NCI-H460 (cell line): Measurements from ENCODE around the gene ZNF423. TPM values are rescaled to one million over a fixed set of nuclear protein-coding genes. Genes with fewer than 3 reads are reported as not detected.

Experiments
- DNase-seq: peaks from one replicate; pipeline ENCODE4 v3.0.0-alpha.2; 2016; ENCODE audit warnings: low read depth; ENCODE audit errors: extremely low read depth
- total RNA-seq: library from RNA; depleted of rRNA; stranded (reverse); fragments of >200 nt; shearing (Covaris generic); gene quantifications from 2 replicates; pipeline ENCODE4 v1.2.3, GENCODE V29; 2014

The ZNF423 gene
- total RNA-seq, 1 experiment from 2014 or later, result not detected

DNA sequence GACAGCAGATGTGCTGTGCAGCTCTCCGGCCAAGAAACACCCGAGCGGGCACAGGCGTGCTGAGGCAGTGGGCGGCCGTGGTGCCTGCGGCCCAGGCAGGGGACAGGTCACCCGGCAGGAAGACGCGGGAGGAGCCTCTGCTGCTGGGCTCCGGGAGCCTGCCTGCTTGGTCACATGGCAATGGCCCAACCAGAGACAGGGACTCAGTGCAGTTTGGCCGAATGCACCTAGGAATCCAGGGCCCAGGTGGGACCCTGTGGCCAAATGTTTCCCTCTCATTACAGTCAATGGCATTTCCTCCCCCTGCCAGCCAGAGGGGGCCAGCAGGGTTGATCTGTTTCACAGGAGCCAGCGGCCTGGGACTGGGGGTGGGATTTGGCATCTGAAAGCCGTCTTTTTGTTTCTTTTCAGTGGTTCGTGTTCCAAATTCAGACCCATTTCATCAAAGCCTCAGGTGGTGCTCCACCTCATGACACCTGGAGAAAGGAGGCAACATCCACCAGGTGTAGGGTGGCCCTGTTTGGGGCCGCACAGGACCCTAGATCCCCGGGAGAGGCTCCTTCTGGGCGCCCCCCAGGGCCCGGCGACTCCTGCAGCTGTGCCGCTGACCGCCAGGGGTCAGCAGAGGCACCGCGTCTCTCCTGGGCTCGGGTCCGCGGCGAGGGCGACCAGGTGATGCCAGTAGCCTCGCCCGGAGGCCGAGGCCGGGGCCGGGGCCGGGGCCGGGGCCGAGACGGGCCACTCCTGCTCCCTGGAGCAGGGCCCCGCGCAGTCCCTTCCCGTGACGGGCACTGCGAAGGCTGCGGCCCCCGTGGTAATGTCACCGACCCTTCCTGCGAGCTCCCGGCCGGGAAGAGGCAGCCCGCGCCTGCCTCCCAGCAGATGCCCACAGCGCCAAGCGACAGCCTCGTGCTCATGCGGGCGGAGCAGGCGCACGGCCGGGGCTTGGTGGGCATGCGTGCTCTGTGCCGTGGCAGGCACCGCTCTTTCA, 363.8 kb downstream of the ZNF423 start:
- peak; percentile 8 for DNase-seq

DNA sequence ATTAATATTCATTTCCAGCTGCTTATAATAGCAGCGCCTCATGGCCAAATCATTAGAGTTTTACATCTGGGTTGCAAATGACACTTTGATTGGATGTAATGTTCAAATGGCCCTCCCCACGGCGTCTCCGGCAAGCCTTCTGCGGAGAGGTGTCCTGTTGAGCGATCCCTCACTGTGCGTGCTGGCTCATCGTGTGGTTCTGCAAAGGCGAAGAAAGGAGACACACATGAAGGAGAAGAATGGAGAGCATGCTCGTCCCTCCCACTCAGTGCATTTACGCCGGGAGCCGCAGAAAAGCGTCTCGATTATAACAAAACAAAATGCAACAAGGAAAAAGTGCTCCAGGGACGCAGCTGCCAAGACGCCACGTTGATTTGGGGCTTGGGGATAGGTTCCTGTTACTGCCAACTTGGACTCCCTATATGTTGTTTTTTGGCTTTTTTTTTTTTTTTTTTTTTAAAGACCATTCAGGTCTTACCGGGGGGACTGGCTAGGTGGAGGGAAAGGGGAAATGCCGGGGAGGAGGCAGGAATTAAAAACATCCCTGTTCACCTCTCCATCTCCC, 364.7 kb downstream of the ZNF423 start:
- no peak for DNase-seq

DNA sequence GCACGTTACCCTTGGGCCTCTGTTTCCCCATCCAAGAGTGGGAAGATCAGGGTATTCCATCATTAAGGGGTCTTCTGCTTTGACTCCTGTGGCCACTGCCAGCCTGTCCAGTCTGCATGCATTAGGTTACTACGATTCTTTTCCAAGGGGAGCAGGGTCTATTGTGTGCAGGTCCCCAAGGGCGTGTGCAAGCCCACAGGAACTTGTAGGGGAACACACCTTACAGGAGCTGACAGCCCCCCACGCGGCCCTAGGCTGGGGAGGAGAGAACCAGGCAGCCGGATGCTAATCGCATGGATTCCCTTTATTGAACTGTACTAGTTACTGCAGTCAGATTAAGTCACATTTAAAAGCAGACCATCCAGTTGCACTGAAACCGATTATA, 365.6 kb downstream of the ZNF423 start:
- no peak for DNase-seq

DNA sequence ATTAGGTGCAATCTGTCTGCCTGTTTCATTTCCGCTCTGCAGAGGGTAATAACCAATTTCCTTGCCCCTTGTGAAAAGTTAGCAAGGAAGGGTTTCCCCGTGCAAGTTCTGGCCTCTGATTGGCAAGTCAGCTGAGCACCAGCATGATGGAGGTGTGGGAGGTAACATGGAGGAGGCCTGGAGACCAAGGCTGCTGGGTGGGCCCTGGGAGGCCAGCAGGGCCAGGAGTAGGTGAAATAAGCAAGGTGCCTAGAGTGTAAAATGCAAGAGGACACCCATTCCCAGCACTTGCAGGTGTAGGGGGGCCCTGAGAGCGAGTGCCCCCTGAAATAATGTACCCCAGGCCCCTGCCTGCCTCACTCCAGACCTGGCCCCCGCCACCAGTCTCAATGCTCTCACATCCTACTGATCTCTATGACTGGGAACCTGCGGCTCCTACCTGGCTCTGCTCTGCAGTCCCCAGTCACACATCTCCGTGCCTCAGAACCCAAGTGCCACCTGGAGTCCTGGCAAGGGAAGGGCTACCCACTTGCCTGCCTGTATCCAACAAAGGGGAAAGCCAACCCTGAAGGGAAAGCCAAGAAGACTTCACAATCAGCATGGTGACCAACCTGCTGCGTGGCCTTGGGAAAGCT, 366.1 kb downstream of the ZNF423 start:
- no peak for DNase-seq

DNA sequence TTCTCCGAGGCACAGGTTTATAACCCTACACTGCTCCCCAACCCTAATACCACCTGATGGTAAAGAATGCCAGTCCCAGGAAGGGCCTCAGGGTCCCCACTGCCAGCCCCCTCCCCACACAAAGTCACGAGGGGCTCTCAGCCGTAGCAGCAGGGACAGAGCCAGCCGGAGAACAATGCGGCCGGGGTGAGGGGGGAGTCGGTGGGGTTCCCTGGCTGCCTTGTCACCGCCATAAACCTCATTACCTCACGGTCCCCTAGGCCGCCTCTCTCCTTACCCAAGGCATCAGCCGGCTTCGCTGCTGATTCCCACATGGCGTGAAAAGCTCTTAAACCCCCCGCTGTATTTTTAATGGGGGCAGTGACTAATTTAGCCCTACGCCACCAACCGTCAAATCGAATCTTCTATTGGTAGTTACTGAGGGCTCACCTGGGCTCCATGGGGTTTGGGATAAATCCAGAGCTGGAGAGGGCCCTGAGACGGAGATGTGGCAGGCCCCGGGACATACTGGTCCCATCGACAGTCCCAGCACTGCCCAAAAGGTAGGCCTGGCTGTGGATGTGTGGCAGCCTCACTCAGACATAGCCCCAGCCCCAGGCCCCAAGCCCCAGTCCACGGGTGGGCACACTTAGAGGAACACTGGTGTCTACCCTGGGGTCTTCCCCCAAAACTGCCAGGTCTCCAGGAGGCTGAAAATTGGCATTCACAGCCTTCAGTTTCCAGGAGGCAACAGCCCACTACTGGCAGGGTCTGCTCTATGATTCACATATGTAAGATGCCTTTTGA, 367.0 kb downstream of the ZNF423 start:
- no peak for DNase-seq

DNA sequence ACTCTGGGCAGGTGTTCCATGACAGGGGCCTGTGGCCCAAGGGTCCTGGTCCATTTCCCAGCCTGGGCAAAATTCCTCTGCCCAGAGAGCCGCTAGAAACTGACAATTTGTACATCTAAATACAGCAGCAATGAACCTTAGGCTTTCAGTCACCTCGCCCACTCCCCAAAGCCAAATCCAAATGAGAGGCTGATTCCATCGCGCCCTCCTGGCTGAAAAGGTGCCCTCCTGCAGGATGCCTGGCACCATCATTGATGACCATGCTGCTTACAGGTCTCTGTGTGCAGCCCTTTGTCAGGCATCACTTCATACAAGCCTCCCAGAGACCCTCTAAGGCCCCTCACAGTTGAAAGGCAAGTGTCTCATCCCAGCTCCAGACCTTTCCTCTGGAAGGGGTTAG, 367.6 kb downstream of the ZNF423 start:
- no peak for DNase-seq

DNA sequence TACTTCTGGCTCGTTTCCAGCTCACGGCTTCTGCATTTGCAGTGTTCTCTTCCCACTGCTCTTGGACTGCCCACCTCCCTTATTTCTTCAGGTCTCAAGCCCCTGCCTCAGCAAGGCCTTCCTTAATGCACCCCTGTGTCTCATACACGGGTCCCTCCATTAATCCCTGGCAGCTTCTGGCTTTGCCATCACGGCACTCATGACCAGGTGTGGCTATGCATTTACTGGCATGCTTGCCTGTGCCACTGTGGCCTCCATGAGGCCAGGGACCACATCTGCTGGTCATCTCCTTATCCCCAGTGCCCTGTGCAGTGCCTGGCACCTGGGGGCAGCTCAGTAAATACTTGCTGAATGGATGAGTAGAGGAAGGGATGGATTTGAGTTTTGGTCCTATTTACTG, 368.2 kb downstream of the ZNF423 start:
- DNase-seq, result no peak

DNA sequence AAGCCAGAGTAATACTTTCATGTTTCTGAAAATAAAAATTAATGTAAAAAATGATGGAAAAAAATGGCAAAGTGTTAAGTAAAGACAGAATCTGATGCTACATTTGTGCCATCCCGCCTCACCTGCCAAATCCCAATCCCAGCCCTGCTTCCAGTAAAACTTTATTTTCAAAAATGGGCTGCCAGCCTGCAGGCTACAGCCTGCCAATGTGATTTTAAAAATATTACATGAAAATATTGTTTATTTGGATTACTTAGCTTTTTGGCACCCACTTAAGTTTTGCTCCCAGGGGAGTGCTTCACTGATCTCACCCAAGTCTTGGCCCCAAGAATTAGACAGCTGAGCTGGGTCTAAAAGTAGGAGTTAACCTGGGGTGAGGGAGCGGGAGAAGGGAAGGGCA, 369.5 kb downstream of the ZNF423 start:
- no peak for DNase-seq

DNA sequence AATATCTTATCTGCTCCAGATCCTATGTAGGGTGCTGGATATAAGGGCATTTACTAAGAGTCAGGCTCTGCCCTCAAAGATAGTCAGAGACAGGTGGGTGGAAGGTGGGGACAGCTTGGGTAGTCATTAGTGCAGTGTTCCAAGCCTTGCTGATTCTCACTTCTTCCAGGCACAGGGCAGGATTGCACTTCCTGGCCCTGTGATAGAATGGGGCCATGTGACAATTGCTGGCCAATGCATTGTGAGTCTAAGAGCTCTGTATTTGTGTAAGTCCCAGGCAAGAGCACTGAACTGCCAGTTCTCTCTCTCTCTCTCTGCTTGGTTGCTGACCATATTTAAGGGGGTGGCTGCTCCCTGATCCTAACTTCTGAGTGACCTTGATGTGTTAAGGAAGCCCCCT, 370.2 kb downstream of the ZNF423 start:
- DNase-seq, result no peak

DNA sequence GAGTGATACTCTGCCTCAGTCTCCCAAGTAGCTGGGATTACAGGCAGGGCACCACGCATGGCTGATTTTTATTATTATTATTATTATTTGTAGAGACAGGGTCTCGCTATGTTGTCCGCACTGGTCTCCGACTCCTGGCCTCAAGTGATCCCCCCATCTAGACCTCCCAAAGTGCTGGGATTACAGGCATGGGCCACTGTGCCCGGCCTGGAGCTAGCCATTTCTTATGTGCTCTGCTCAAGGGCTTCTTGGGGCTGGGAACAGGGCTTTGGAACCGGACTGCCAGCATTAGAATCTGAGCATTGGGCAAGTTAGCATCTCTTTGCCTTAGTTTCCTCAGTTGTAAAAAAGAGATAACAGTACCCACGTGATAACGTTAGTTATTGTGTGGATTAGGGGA, 371.0 kb downstream of the ZNF423 start:
- DNase-seq, result no peak

DNA sequence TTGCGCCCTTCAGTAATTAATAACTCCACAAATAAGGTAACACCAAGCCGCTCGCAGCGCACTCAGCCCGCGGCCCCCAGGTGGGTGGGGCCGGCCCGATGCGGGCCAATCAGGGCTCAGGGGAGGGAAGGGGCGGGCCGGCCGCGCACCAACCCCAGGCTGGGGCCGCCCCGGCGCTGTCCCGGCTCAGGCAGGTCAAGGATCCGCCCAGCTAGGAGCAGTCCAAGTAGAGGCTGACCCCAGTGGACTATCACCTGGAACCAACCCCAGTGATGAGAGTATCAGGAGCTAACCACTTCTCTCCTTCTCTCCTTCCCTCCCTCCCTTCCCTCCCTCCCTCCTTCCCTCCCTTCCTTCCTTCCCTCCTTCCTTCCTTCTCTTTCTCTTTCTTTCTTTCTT, 371.5 kb downstream of the ZNF423 start:
- no peak for DNase-seq

DNA sequence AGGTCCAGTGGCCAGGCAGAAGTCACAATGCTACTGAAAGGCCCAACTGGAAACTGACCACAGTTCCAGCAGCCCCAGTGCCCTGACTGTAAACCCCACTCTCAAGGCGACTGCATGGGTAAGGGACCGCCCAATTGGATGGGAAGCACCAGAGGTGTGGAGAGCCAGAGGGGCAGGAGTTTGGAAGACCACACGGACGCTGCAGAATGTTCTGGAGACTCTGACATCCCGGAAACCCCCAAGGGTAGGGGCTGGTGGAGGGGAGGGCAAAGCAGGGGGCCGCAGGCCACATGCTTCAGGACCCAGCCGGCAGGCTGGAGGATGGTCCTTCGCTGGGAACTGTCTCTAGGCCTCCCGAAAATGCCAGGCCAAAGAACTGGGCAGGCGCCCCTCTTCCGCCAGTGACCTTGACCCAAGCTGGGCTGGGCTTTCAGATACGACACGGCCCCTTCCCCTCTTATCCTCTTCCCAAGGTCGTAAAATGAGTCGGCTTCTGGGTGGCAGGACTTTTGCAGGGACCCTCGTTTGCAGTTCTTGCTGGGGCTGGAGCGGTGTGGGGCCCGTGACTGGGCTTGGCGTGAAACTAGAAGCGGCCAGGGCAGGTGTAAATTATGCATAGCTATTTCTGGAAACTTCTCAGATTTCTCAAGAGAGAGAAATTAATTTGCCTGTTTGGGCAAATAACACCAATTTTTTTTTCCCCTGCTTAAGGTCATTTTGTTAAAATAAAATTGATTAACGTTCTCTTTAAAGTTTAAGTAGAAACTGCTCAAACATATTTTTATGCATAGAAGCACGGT, 372.1 kb downstream of the ZNF423 start:
- DNase-seq, result no peak

DNA sequence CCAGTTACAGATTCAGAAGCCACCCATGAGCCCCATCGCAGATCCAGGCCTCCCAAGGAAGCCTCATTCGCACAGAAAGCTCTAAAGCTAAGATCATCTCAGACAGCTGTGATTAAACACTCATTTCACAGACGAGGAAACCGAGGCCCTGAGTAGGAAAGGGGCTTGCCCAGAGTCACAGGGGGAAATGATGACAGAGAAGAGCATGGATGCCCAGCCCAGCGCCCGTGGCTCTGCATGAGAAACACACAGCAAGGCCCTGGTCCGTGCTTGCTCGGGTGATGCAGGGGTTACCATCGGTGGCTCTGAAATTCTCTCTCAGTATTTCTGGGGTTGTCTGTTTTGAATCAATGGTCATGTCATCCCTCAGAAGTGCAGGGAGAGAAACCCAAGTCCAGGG, 372.7 kb downstream of the ZNF423 start:
- DNase-seq, result no peak

DNA sequence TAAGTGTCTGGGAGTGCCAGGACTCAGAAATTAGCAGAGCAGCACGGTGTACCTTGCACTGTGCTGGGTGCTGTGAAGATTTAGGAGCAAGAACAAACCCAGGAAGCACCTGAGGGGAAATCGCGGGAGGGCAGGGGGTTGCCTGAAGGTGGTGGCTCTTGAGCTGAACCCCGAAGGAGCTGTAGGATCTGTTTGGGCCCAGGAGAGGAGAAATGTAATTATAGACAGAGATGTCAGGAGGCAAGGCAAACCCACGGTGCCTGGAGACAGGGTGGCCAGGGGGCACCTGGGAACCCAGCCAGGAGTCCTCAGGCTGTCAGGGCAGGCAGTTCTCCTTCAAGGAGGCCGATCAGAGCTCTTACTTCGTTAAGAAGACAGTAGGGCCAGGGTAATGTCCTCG, 373.2 kb downstream of the ZNF423 start:
- DNase-seq, result no peak

DNA sequence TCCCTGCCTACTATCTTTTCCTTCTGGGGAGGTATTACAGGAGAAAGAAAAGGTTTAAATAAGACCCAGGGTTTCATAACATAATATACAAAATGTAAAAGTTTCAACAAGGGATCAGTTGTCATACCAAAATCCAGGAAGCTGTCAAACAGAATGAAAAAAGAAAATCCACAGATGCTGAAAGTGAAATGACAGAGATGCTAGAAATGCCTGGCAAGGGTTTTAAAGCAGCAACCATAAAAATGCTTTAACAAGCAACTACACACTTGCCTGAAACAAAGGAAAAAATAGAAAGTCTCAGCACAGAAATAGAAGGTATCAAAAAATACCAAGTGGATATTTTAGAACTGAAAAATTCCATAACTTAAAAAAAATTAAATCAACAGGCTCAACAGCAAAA, 377.3 kb downstream of the ZNF423 start:
- DNase-seq, result no peak

DNA sequence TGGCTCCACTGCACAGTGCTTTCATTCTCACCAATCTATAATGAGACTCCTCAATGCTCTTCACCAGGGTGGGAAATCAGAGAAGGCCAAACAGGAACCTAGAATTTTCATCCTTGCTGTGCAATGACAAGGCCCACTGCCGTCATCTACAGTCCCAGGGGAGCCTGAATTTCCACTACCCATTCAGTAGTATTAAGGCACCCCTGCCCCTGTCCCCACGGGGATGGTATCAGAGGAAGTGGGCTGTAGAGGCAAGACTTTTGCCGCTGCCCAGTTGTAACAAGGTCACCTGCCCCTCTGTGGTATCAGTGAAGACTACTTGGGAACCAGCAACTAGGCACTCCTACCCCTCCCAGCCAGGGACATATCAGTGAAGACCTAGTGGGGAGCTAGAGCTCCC, 377.8 kb downstream of the ZNF423 start:
- DNase-seq, result no peak

DNA sequence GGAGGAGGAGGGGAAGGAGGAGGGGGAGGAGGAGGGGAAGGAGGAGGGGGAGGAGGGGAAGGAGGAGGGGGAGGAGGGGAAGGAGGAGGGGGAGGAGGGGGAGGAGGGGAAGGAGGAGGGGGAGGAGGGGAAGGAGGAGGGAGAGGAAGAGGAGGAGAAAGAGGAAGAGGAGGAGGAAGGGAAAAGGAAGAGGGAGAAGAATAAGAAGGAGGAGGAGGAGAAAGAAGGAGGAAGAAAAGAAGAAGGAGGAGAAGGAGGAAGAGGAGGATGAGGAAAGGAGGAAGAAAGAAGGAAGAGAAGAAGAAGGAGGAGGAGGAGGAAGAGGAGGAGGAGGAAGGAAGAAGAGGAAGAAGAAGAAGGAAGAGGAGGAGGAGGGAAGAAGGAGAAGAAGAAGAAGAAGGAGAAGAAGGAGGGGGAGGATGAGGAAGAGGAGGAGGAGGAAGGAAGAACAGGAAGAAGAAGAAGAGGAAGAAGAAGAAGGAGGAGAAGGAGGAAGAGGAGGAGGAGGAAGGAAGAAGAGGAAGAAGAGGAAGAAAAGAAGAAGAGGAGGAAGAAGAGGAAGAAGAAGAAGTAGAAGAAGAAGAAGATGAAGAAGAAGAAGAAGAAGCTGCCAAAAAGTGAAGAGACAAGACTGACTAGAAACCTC, 378.5 kb downstream of the ZNF423 start:
- DNase-seq, result no peak

DNA sequence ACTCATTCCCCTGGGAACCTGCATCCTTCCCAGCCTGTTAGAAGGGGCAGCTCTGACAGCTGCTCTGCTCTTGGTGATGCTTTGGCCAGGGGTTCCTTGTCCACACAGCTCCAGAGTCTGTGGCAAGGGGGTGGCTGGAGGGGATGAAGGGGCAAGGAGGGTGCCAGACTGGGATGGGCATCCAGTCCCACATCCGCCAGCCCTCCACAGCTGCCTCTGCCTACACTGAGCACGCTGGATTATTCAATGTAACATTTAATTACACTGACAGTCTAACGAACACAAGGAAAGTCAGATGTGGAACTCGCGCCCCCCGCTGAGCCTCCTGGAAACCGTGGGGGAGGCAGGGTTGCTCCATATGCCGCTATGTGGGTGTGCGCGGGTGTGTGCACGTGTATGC, 381.2 kb downstream of the ZNF423 start:
- DNase-seq, result no peak

DNA sequence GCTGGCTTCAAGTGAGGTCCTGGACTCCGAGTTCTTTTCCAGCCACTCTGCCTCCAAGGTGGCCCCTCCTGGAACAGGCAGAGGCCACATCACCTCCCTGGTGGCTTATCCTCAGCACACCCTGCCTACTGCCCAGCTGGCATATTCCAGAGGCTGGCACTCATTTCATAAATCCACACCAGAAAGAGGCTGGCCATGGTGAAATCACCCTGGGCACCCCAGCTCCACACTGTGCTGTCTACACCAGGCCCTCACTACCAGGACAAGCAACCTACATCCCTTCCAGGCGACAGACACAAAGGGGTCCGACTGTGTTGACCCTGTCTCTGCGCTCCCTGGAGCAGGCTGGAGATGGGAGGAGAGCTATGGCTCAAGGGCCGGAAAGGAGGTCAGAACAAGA, 382.1 kb downstream of the ZNF423 start:
- no peak for DNase-seq

DNA sequence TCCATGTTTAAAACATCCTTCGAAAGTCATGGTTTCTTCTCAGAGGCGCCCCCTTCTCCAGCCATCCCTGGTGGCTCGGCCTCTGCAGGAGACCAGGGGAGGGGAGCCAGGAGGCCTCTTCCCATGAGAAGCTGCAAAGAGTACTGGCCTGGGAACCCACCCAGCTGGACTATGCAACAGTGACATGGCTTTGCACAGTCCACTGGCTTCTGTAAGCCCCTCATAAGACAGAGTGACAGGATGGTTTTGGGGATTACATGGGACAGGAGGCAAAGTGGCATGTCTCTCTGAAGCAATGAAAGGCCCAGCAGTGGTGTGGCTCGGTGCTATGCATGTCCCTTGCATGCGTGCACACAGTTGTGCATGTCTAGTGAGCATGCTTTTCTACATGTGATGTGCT, 382.8 kb downstream of the ZNF423 start:
- no peak for DNase-seq
